BLaER1 (cell line): ENCODE results near the gene PIGS.

Source experiments
- H3K27ac ChIP-seq: shearing (Covaris generic); formaldehyde crosslinking; 2 replicates; pipeline ENCODE4 v1.8.1; 2022
- H3K27me3 ChIP-seq: shearing (Covaris generic); formaldehyde crosslinking; 2 replicates; pipeline ENCODE4 v1.8.1; 2022
- H3K36me3 ChIP-seq: shearing (Covaris generic); formaldehyde crosslinking; 2 replicates; pipeline ENCODE4 v1.8.1; 2022
- H3K4me1 ChIP-seq: shearing (Covaris generic); formaldehyde crosslinking; 2 replicates; pipeline ENCODE4 v1.8.1; 2022
- H3K4me2 ChIP-seq: shearing (Covaris generic); formaldehyde crosslinking; 2 replicates; pipeline ENCODE4 v1.8.1; 2022
- H3K4me3 ChIP-seq: shearing (Covaris generic); formaldehyde crosslinking; 2 replicates; pipeline ENCODE4 v1.8.1; 2022
- H3K9ac ChIP-seq: shearing (Covaris generic); formaldehyde crosslinking; 2 replicates; pipeline ENCODE4 v1.8.1; 2022
- H3K9me3 ChIP-seq: shearing (Covaris generic); formaldehyde crosslinking; 2 replicates; pipeline ENCODE4 v1.8.1; 2022
- H4K20me1 ChIP-seq: shearing (Covaris generic); formaldehyde crosslinking; 2 replicates; pipeline ENCODE4 v1.8.1; 2022
- Cebpa-rat ChIP-seq: shearing (Covaris generic); IDR thresholded peaks from 2 replicates; pipeline ENCODE4 v1.8.1; 2022

PIGS gene

DNA sequence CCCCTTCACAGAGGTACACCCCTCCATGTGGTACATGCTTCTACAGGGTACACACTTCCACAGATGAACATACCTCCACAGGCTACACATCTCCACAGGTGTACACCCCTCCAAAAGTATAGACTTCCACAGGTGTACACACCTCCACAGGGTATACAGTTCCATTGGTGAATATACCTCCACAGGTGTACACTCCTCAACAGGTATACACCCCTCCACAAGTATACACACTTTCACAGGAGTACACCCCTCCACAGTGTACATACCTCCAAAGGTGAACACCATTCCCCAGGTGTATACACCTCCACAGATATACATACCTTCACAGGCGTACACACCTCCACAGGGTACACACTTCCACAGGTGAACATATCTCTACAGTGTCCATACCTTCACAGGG is 55.8 kb downstream of the PIGS start:
- H3K27ac ChIP-seq: no peak overlapping the region
- no peak overlapping the region for H3K4me2 ChIP-seq
- no peak overlapping the region for H3K9ac ChIP-seq
- H3K4me1 ChIP-seq: peaks cover 27% of the 10 kb centered on the region
- no peak for TF ChIP-seq Cebpa-rat
- no peaks in the 10 kb centered on the region for H4K20me1 ChIP-seq
- H3K36me3 ChIP-seq: no peaks in the 10 kb centered on the region
- H3K9me3 ChIP-seq: peaks cover 9% of the 10 kb centered on the region
- 0 out of 2 replicates have a peak, but pooled peaks cover 2% of the 10 kb centered on the region for H3K27me3 ChIP-seq
- no peak overlapping the region for H3K4me3 ChIP-seq

DNA sequence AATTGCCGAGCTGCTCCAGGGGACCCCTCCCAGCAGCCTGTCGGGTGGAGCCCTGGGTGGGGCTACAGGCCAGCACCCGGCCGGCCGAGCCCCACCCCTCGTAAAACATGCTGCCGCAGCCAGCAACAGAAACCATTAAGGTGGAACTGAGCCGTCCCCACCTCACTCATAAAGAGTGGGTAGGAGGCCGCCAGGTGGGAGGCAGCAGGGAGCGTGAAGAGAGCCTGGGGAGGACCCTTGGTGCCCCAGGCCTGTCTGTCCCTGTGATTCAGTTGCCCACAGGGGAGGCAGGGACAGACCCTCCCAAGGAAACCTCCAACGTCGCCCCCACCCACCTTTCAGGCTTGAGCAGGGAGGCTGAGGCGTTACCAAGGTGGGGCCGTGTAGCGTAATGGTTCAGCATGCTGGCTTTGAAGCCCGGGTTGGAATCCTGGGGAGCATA is 56.7 kb downstream of the PIGS start:
- 0 out of 2 replicates have a peak, but pooled peaks cover 2% of the 10 kb centered on the region for H3K27me3 ChIP-seq
- no peak for TF ChIP-seq Cebpa-rat
- H3K4me2 ChIP-seq: no peak overlapping the region
- H3K27ac ChIP-seq: no peak overlapping the region
- H3K4me3 ChIP-seq: no peak overlapping the region
- H3K9me3 ChIP-seq: peaks cover 9% of the 10 kb centered on the region
- H4K20me1 ChIP-seq: no peaks in the 10 kb centered on the region
- no peak overlapping the region for H3K9ac ChIP-seq
- peaks cover 17% of the 10 kb centered on the region for H3K4me1 ChIP-seq
- no peaks in the 10 kb centered on the region for H3K36me3 ChIP-seq

DNA sequence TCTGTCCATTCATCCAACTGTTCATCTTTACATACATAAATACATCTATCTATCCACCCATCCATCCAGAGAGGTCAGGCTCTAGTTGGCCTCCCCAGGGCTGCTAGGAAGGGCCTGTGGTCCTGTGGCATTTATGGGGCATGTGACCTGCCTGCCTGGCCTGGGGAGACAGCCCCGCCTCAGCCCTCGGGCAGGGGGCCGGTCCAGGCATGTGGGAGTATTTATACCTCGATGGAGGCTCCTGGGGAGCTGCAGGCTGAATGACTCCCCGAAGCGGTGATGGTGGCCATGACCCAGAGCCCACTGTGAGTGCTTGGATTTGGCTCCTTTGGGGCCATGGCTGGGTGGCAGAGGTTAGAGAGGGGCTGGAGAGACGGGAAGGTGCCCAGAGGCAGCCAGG is 57.8 kb downstream of the PIGS start:
- Histone ChIP-seq H3K27ac (no peak overlapping the region), H3K4me1 (peaks cover 10% of the 10 kb centered on the region), H3K4me2 (no peak overlapping the region), H3K36me3 (no peaks in the 10 kb centered on the region), H3K4me3 (no peak overlapping the region), H4K20me1 (no peaks in the 10 kb centered on the region), H3K9ac (no peak overlapping the region), H3K9me3 (peaks cover 9% of the 10 kb centered on the region), H3K27me3 (0 out of 2 replicates have a peak, but pooled peaks cover 2% of the 10 kb centered on the region)
- TF ChIP-seq Cebpa-rat: no peak

DNA sequence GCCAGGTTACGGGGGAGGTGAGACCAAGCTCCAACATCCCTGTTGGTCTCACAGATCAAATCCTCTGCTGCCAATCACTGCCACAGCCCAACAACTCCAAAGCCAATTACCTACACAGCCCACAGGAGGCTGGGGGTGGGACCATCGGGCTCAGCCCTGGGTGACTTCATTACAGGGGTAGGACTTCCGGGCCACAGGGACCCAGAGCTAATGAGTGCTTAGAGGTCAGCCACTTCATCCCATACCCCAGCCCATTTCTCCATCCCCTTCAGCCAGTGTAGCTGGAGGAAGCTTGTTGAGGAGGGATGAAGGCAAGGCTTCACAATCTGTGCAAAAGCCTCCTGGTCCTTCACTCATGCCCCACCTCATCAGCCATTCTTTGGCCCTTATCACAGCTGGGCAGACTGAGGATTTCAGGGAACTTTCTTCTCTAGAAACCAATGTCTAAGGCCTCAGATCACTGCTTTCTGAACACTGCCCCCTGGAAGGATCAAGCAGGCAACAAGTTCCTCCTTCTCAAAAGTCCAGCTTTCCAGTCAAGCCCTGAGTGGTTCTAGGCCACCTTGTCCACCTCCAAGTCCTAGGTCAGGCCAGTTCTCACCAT is 59.4 kb downstream of the PIGS start:
- H3K27me3 ChIP-seq: peaks cover 5% of the 10 kb centered on the region; the same call in 1 of the 2 replicates
- H3K4me3 ChIP-seq: no peak overlapping the region
- peaks cover 6% of the 10 kb centered on the region; the same call in 1 of the 2 replicates for H3K4me1 ChIP-seq
- no peak overlapping the region for H3K9ac ChIP-seq
- H4K20me1 ChIP-seq: no peaks in the 10 kb centered on the region
- no peak for TF ChIP-seq Cebpa-rat
- peaks cover 9% of the 10 kb centered on the region for H3K9me3 ChIP-seq
- no peak overlapping the region for H3K27ac ChIP-seq
- no peak overlapping the region for H3K4me2 ChIP-seq
- no peaks in the 10 kb centered on the region for H3K36me3 ChIP-seq

DNA sequence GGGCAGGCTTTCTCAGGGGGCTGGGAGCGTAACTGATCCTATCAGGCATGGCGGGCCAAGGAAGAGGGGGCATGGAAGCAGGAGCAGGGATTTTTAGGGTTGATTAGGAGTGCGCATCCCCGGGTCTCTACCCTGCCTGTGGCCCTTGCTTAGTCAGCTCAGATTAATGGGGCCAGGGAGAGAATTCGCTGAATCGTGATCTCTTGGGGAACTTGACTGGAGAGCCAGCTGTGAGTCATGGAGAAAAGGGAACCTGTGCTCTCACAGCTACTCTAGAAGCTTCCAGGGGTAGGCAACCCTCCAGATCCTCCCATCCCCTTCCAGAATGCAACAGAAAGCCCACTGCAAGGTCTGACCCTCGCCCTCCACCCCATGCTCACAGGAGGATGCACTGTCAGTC is 61.5 kb downstream of the PIGS start:
- Histone ChIP-seq H3K27ac (no peak overlapping the region), H3K9ac (no peak overlapping the region), H3K4me1 (peaks cover 12% of the 10 kb centered on the region), H3K36me3 (no peaks in the 10 kb centered on the region), H3K4me3 (no peak overlapping the region), H3K4me2 (no peak overlapping the region), H3K27me3 (peaks cover 5% of the 10 kb centered on the region; the same call in 1 of the 2 replicates), H3K9me3 (no peaks in the 10 kb centered on the region), H4K20me1 (no peaks in the 10 kb centered on the region)
- TF ChIP-seq Cebpa-rat: no peak

DNA sequence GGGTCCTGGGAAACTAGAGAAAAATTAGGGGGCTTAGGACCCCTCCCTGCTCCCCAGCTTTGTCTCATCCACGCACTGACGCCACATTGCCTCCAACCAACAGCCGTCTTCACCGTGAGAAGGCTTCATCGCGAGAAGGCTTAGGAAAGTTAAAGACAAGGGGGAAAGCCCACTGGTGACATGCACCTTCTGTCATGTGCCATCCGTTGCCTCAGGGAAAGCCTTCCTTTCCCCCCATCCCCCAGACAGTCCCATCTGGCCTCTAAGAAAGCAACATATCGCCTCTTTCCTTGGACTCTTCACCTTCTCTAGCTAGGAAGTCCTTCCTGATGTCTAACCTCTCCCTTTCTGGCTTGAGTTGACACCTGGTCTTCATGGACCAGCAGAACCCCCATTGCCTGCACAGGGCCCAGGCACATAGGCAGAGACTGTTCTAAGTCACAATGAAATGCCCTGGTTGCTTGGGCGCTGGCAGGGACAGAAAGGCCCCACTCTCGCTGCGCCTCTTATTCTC is 63.1 kb downstream of the PIGS start:
- peaks cover 5% of the 10 kb centered on the region; the same call in 1 of the 2 replicates for H3K27me3 ChIP-seq

DNA sequence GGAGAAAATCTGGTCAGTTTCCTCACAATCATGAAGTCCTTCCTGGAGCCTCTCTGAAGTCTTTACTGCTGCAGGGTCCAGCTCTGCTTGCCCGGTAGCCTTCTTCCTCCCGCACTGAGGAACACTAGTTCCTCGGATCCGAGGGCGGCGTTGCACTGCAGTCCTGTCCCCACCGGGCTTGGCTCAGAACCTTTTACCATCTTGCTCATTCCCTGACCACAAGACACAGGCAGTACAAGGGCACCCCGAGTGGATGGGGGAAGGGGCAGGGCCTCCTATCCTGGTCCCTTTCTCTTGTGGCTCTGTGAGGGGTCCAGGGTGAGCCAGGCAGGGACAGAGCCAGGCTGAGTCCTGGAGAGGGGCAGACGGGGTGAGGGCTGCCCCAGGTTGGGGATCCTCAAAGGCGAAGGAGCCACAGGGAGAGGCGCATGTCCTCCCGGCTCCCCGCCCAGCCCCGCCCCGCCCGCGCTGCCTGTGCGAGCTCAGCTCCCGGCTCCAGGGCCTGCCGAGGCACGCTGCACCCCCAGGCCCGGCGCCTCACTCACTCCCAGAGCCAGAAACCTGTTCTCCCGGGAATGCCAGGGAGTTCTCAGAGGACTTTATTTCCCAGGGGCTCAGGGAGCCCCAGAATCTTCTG is 63.6 kb downstream of the PIGS start:
- no peak overlapping the region for H3K9ac ChIP-seq
- no peaks in the 10 kb centered on the region for H3K36me3 ChIP-seq
- no peak overlapping the region for H3K4me2 ChIP-seq
- no peaks in the 10 kb centered on the region for H3K9me3 ChIP-seq
- H3K4me1 ChIP-seq: peaks cover 13% of the 10 kb centered on the region
- no peak overlapping the region for H3K27ac ChIP-seq
- no peaks in the 10 kb centered on the region for H4K20me1 ChIP-seq
- no peak overlapping the region for H3K4me3 ChIP-seq
- peaks cover 5% of the 10 kb centered on the region; the same call in 1 of the 2 replicates for H3K27me3 ChIP-seq
- no peak for TF ChIP-seq Cebpa-rat

More for the DNA sequence above, 63.1 kb downstream of the PIGS start:
- TF ChIP-seq Cebpa-rat: no peak
- Histone ChIP-seq H3K4me1 (peaks cover 12% of the 10 kb centered on the region), H3K9ac (no peak overlapping the region), H3K4me3 (no peak overlapping the region), H3K36me3 (no peaks in the 10 kb centered on the region), H3K9me3 (no peaks in the 10 kb centered on the region), H4K20me1 (no peaks in the 10 kb centered on the region), H3K27ac (no peak overlapping the region), H3K4me2 (0 out of 2 replicates have a peak overlapping the region, but pooled peaks have one; percentile 14)

DNA sequence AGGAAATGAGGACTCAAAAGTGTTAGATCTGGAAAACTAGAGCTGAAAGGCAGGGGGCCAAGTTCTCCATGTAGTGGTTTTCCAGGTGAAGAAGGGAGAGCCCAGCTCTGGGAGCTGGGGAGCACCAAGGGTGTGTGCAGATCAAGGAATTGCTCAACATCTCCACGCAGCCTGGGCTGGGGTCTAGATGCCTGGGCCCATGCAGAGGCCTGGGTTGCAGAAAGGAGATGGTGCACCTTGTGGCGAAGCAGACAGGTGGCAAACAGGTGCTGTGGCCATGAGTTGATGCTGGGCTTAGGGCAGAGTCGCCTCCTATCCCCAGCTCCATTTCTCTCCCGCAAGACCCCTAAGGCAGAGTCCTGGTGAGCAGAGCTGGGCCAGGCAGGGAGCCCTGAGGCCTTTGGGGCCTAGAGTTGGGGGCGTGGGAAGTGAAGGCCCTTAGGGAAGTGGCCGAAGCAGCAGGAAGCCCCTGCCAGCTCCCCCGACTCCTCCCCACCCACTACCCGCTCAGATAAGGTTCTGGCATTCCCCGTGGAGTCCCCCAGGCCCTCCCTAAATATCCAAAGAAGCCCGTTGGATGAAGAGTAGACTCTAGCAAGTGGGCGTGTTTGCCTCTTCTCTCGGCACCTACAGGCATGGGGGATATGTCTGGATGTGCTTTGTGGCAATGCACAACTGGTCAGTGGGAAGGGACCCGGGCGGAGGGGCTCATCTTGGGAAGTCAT is 64.4 kb downstream of the PIGS start:
- peaks cover 5% of the 10 kb centered on the region; the same call in 1 of the 2 replicates for H3K27me3 ChIP-seq
- H3K4me1 ChIP-seq: peaks cover 21% of the 10 kb centered on the region
- H3K27ac ChIP-seq: no peak overlapping the region
- no peaks in the 10 kb centered on the region for H4K20me1 ChIP-seq
- H3K9me3 ChIP-seq: no peaks in the 10 kb centered on the region
- H3K4me2 ChIP-seq: no peak overlapping the region
- no peaks in the 10 kb centered on the region for H3K36me3 ChIP-seq
- TF ChIP-seq Cebpa-rat: no peak
- no peak overlapping the region for H3K9ac ChIP-seq
- H3K4me3 ChIP-seq: no peak overlapping the region

DNA sequence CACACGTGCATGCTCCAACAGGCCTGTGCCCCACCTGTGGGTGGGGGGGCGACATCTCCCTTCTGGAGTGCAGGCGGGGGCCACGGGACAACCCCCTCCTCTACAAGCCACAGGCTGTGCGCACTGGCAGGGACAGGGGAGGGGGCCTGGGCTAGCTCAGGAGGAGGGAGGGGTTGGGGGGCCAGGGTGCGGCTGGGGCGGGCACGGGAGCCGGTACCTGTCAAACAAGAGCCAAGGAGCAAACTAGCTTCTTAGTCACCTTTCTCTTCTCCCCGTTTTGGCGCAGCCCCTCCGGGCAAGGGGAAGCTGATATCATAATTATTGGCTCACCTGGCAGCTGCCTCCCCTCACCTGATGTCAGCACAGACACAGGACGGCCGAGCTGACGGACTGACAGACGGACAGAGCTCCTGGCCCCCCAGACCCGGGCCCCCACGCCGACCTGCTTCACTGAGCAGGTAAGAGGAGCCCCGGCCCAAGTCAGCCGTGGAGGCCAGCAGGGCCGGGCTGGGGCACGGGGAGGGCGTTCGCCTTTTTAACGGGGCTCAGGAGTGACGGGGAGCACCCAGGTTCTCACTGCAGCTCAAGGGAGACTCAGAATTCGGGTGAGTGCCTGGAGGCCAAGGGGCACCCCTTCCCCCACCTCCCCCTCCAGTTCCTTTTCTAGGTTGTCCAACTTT is 65.2 kb downstream of the PIGS start, which contains the start of gene FOXN1:
Gene FOXN1 (plus strand): TSS at position 363 of the 680 bp plus-strand sequence. CDS start 17,622 bp downstream, outside the sequence.
- Histone ChIP-seq H3K36me3 (no peaks in the 10 kb centered on the region), H3K27ac (no peak within 1 kb of the TSS), H3K4me2 (0 out of 2 replicates have a peak within 1 kb of the TSS, but pooled peaks have one; percentile 14), H3K9me3 (no peaks in the 10 kb centered on the region), H4K20me1 (no peaks in the 10 kb centered on the region), H3K27me3 (peaks cover 3% of the 10 kb centered on the region; the same call in 1 of the 2 replicates), H3K4me3 (no peak within 1 kb of the TSS), H3K9ac (no peak within 1 kb of the TSS), H3K4me1 (peaks cover 29% of the 10 kb centered on the region)
- no peak for TF ChIP-seq Cebpa-rat
